T-helper 22 cell (primary cell): ENCODE measurements around the gene ELP2.

ENCODE experiments used
- DNase-seq: peaks from one replicate; pipeline ENCODE4 v3.0.0-alpha.2; 2020; ENCODE audit warnings: low read depth

Gene ELP2

DNA sequence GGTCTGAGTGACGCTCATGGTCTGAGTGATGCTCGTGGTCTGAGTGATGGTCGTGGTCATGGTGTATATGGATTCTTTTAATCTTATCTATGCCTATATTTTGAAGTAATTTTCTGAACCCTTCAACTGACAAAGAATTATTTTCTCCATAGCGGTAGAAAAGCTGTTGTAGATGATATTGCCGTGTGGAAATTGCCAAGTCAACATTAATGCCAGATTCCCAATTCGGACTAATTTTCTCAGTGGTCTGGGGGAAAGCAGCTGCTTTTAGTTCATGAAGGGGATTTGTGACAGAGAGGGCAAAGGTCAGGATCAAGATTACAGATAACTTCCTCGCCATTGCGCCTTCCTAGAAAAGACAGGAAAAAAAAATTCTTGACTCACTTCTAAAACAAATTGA is 3.0 kb upstream of the ELP2 start:
- DNase-seq = no peak

DNA sequence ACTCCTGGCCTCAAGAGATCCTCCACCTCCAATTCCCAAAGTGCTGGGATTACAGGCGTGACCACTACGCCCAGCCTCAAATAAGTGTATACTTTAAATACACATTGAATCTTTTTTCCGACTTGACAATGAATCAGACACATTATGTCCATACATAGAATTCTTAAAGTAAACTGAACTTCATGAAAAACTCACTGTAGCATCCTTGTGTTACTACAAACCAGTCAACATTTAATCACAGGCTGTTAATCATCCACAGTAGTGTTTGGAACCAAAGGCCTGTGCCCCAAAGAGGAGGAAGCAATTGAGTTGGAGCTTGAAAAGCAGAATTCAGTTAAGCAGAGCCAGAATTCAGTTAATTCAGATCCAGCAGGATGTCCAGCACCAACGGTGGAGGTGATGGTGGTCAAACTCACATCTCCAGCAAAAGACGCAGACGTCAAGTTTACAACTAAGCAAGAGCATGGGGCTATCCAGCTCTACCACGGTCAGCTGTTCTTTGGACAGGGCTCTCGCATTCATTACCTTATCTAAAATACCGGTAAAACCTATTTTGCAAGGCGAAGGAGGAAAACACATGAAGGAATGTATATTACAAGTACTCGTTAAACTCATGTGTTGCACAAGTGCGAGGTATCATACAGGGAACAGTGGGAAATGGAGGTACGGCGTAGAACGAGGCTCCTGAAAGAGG is 1.7 kb upstream of the ELP2 start:
- DNase-seq = no peak

- no peak for DNase-seq
Observed at GRCh38 chr18:36128530-36128870, 1.2 kb upstream of the ELP2 start.

DNA sequence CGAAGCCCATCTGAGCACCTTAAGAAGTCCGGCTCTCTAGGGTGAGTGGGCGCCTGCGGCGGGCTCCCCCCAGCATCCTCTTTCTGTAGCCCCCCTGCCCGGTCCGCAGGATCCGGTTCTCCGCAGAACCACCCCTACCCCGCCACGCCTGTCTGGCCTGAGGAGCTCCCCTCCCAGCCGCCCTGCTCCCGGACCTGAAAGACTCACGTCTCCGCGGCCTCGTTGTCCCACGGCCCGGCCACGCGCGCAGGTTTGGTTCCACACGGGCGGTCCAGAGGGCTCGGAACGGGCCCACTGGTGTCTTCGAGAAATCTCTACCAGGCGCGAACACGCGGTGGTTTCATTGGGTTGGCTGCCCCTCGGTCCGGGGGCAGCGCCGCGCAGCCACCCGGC is 796 bp upstream of the ELP2 start:
- no peak for DNase-seq

DNA sequence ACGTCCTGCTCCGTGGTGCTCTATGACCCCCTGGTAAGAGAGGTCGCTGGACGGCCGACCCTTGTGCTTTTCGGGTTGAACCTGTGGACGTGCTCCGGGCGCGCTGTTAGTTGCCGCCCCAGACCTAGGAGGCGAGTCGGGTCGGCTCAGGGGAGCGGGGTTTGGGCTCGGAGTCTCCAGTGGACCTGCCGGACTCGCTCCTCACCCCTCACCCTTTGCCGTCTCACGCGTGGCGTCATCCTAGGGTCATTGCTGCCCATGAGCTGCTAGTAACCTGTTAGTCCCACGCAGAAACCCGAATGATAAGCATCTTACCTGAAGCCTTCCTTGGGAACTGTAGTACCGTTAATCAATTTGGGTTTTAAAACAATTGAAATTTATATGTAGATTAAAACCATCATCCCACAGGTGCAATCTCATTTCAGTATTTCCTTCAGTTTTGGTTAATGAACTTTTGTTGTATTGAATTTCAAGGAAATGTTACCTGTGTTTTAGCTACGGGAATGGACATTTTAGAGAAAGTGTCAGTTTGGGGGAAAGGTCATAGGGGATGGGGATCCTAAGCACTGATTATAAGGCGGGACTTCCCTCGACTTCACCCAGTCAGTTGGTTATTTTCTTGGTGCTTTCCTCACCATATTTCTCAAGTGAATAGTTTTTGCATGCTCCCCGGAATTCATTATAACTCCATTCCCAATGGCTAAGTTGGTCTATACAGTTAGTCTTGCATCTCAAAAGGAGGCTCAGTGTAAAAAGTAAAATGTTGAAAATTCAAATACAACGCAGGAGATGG is 536 bp downstream of the ELP2 start:
- DNase-seq = no peak

GRCh38 chr18:36130883-36131653 is 1.4 kb downstream of the ELP2 start:
- no peak for DNase-seq

GRCh38 chr18:36131692-36132483 is 2.2 kb downstream of the ELP2 start:
- no peak for DNase-seq

DNA sequence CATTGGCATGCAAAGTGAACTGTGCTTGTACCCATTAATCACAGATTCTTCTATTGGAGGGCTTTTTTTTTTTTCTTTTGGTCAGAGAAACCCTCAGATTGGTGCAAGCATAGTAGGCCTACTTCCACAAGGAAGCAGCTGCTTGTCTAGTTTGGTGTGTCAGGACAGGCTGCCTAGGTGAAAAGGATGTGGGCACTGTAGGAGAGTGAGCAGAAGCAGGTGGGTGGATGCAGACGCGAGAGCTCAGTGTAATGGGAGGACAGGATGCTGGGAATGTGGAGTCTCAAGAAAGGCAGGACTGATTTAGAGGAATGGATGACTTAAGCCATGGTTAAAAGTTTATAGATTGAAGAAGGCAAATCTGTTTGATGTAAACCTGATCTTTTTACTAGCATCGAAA is 3.1 kb downstream of the ELP2 start:
- DNase-seq = no peak

- no peak for DNase-seq
Observed at GRCh38 chr18:36135264-36135663, 5.6 kb downstream of the ELP2 start.

GRCh38 chr18:36139245-36139644 is 9.5 kb downstream of the ELP2 start:
- DNase-seq = no peak

GRCh38 chr18:36141576-36141975 is 11.9 kb downstream of the ELP2 start:
- no peak for DNase-seq

GRCh38 chr18:36142751-36143150 is 13.1 kb downstream of the ELP2 start:
- no peak for DNase-seq

DNA sequence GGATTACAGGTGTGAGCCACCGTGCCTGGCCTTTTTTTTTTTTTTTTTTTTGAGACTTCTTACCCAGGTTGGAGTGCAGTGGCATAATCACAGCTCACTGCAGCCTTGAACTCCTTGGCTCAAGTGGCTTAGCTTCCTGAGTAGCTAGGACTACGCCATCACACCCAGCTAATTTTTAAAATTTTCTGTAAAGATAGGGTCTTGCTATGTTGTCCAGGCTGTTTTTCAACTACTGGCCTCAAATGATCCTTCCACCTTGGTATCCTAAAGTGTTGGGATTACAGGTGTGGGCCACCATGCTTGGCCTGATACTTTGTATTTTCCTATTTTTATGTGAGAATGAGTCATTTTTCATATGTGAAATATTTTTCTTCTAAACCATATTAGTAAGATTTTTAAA is 13.7 kb downstream of the ELP2 start:
- no peak for DNase-seq

GRCh38 chr18:36149514-36150289 is 20.0 kb downstream of the ELP2 start:
- no peak for DNase-seq

DNA sequence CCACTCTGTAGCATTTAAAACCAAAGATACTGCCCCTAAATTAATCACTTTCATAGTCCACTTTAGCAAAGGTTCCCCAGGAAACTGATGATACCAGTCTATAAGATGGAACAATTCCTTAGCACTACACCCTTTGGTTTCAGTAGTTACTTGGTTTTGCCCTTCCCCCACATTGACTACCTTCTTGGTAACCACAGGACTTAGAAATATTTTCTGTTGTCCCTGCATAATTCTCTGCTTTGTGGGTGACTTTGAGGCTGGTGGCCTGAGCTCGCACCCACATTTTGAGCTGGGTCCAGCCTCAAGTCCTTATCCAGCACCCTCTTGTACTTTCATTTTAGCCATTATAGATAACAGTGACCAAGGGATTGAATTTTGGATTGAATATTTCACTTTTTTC is 23.1 kb downstream of the ELP2 start:
- no peak for DNase-seq

DNA sequence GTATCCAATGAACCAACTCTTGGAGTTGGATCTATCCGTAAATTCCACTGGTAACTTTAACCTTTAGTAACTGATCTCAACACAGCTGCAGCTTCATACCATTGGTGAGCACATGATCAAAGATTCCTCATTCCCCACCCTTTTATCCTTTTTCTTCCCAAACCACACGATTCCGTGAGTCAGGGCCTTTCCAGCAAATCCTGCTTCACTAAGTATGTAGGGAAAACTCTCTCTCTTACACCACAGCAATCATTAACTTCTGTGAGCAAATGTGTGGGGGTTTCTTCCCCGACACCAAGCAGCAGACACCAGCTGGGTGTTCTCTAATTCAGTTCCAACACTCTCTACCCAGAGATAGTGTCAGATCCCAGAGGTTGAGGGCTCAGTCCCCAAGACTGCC is 23.5 kb downstream of the ELP2 start:
- DNase-seq = no peak

DNA sequence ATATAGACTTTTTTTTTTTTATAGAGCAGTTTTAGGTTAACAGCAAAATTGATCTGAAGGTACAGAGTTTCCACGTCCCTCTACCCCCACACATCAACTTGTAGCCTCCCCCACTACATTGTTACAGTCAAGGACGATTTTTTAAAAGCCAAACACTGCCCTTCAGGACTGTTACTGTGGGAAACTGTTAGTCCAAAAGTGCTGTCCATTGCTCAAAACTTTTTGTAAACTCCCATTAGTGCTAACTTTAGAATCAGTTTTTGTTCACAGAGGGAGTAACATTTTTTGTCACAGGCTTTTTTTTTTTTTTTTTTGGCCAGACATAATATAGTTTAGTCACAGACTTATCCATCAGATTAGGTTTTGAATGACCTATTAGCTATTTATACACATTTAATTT is 24.1 kb downstream of the ELP2 start:
- DNase-seq = no peak

- no peak for DNase-seq
Observed at GRCh38 chr18:36155851-36156757, 26.4 kb downstream of the ELP2 start.

DNA sequence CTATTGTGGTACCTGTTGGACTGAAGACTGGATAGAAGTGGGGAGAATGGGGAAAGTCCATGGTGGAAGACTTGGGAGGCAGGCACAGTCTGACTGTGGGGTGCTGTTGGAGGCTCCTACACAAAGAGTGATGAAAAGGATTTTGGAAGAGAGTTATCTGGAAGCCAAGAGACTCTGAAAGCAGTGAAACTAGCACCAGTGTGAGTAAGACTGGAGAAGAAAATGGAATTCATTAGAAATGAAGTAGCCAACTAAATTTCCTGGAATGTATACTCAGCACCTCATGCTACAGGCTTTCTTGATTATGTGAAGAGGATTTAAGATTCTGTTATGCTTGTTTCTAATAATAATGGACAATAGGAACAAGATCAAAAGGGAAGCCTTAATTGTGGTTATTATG is 27.7 kb downstream of the ELP2 start:
- DNase-seq = no peak

DNA sequence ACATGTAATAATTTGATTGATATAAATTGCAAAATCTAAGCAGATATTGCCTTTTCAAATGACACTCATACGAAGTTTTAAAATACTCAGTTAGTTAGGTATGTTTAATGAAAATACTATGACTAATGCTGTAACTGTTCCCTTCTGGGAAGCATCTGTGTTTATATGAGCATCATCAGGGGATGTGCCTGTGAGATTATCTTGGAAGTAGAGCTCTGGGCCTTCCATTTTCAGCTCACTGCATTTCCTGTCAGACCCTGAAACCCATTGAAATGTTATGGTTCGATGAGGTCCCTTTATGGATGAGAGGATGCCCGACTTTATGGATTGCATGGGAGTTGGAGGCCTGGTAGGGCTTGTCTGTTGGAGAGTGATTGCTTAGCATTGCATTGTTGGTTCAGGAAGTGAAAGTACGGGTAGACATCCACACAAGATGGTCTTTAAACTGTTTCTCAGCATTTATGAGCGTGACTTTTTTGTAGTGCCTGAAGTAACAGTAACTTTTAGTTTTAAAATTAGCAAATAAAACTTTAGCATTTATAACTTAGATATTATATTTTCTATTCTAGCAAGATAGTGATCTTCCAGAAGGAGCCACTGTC is 28.7 kb downstream of the ELP2 start:
- no peak for DNase-seq
